GM10847 (cell line): Measurements from ENCODE around the gene GTF2I.
"Not testable (repeated sequence)": the region's sequence is repeated elsewhere in the genome, so short reads cannot be mapped to it uniquely, and the experiment has no call there.

Source experiments
- POLR2A ChIP-seq: IDR thresholded peaks from 2 replicates; pipeline ENCODE4 v1.6.1; 2011; ENCODE audit not compliant: insufficient read length; ENCODE audit errors: extremely low read depth

The GTF2I gene

GRCh38 chr7:74708569-74709275 lies 51.2 kb downstream of the GTF2I start:
- no peak for TF ChIP-seq POLR2A

DNA sequence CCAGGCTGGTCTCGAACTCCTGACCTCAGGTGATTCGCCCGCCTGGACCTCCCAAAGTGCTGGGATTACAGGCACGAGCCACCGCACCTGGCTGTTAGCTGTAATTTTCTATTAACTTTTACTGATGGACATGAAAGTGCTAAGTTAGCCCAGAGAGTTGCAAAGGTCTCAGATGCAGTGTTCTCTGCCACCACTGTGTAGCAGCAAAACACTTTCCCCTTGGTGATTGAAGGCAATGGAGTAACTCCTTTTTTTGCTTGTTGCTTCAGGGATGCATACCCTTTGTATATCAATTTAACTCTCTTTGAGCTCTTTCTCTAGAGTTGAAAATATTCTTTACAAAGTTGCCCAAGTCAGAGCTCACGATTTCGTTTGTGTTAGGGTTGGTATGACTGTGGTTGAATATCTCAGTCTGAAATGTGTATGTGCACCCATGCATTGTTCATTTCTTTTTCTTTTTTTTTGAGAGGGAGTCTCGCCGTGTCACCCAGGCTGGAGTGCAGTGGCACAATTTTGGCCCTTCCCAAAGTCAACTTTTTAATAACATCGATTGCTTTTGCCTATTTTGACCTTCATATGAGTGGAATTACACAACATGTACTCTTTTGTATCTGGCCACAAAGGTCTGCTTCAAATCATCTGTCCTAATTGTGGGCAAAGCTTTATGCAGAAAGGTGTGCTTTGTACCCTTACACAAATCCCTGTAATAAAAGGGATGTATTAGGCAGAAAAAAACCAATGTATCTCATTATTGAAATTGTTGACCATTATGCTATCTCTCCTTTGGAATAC lies 52.6 kb downstream of the GTF2I start:
- no peak for TF ChIP-seq POLR2A

DNA sequence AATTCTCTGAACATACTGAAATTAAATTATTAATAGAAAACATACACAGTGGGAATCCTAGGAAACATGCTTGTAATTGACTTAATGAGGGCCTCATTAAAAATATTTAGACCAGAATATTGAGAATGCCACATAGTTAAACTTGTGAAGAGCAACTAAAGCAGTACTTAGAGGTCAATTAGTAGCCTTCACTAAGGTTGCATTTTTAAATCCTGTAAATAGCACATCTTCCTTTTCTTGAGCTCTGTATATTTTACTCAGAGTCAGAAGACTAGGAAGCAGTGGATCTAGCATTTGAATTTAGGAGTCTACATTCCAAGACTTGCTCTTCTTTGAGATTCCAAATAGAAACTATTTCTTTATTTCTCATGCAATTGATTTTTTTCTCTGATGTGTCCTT lies 56.0 kb downstream of the GTF2I start:
- no peak for TF ChIP-seq POLR2A

DNA sequence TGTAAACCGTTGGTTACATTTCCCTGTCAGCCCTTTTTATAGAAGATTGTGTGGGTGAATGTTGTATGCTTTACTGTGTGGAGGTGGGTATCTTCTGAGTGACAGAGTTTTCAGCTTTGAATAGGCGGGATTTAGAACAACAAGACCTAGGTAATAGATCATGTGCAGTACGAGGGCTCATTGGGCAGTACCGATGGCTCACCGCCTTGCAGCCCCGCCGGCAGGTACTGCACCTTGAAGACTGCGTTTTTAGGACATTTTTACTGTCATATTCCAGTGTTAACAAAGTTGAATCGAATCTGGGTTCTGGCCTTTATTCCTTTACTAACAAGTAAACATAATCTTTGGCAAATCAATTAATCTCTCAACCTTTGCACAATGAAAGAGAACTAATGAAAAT lies 60.4 kb downstream of the GTF2I start:
- TF ChIP-seq POLR2A, result no peak

- no peak for TF ChIP-seq POLR2A
Measured at GRCh38 chr7:74718336-74718735, 60.8 kb downstream of the GTF2I start.

DNA sequence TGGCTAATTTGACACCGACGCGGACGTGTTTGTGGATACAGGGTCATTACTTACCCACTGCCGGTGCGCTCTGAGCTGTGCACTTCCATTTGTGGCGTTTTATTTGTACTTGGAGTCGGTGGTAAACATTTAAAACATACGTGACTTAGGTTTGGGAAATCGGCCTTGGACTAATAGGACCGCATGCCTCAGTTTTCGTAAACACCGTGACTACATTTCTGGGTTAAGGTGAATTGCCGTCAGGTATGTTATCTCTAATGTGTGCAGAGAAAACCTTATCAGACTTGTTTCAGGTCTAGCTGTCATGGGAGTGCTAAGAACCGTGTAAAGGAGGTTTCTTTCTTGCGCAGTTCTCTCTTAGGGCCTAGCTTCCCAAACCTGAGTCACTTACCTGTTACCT lies 64.6 kb downstream of the GTF2I start:
- no peak for TF ChIP-seq POLR2A

- no peak for TF ChIP-seq POLR2A
Measured at GRCh38 chr7:74725840-74726239, 68.3 kb downstream of the GTF2I start.

- TF ChIP-seq POLR2A, result no peak
Measured at GRCh38 chr7:74726309-74727101, 69.0 kb downstream of the GTF2I start.

DNA sequence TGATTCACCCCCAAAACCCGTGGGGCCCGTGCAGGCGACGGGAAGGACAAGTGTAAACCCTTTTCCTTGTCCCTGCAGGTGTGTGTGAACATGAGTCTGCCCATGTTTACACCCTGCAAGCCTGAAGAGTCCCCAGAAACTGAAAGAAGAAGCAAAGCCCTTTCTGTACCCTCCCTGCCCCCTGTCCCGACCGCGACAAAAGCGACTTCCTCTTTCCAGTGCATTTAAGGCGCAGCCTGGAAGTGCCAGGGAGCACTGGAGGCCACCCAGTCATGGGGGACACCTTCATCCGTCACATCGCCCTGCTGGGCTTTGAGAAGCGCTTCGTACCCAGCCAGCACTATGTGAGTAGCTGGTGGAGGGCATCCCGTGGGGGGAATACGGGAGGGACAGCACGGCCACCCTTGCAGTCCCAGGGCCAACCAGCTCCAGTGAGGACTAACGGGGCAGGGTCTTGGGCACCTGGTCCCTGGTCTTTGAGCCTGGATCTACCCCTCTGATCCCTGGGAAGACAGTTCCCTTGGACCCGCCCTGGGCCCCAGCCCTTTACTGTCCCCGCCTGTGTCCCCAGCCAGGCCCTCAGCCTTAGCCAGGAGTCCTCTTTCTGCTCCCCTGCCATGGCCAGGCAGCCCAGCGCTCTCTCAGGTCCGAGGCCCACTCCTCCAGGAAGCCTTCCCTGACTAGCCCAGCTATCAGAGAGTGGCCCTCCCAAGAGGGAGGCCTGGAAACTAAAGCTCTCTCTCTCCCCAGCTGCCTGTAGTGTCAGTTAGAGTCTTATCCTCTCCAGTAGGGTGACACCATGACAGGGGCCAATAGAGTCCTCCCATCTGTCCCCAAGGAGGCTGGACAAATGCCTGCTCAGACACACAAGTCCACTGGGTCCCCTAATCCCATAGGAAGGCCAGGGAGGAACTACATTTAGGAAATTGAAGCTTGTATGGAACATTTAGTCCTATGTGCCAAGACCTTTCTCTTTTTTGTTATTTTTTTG lies 116.5 kb downstream of the GTF2I start, which contains the start of gene NCF1:
Gene NCF1, plus strand, starts transcription at position 252 of the 991 bp plus-strand sequence. Its CDS starts 21 bp downstream, at position 273.
- TF ChIP-seq POLR2A, result not testable (repeated sequence)
